CD4-positive, alpha-beta T cell treated with Interleukin-4 for 1 hour (primary cell): ENCODE data around the gene VIPR2.

Source experiments
- DNase-seq, 2 donors: peaks; one replicate each; pipeline ENCODE4 v3.0.0-alpha.2; 2020 to 2022

Gene VIPR2

DNA sequence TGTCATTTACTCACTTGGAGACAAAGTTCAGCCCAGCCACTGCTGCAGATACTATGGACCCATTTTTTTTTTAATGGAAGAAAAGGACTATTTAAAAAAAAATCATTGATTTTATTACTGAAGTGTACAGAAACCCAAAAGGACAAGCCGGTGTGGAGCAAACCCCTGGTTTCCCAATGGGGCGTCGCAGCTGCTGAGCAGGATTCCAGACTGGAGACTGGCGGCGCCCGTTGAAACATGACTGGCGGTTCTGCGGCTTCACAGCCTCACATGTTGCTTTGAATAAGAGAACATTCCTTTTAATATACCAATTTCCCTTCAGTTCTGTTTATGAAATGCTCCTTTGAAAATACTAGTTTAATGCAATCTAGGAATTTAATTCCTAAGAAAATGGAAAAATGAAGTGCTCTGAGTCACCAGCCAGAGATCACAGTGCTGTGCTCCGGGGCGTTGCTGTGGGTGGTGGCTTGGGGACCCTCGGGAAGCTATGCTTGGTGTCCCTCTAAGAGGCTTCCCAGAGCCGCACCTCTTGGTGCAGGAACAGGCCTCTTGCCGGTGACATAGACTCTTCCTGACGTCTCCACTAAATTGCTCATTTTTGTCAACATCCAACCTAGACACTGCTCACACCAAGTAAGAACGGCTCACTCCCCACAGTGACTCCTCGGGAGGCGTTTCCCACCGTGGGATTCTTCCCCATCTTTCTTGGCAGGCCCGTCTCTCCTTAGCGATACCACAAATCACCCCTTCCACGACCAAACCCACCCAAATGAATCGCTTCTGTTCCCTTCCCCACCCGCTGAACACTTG lies 12.0 kb upstream of the VIPR2 start:
- DNase-seq: no peak

GRCh38 chr7:159155410-159155809 lies 10.7 kb upstream of the VIPR2 start:
- no peak for DNase-seq

DNA sequence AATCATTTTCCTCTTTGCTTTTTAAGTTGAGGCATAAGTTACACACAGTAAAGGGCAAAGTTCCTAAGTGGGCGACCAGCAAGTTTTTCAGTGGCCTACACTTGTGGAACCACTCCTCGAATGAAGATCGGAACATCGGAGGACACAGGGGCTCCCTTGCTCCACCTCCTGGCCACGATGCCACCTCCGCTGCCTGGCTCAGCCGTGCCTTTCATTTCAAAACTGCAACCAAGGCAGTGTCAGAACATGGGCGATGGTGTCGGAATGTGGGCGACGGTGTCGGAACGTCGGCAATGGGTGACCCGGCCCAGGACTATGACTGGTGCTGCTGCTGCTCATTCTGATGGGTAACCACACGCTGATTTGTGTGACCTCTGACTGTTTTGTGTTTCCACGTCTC lies 9.6 kb upstream of the VIPR2 start:
- DNase-seq: no peak

DNA sequence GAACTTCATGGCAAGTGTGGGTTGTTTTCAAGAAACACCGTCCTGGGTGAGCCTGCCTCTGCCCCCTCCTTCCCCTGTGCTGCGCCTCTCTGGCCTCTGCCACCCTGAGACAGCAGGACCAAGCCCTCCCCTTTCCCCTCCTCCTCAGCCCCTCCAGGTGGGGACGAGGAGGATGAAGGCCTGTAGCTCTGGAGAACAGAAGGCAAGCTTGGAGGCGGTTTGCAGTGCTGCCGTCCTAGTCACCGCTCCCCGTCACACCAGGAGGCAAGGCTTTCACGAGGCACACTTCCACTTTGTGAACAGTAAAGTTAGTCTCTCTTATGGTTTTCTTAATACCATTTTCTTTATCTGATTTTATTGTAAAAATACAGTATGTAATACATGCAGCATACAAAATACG lies 8.8 kb upstream of the VIPR2 start:
- DNase-seq: no peak

GRCh38 chr7:159152816-159153215 lies 8.1 kb upstream of the VIPR2 start:
- no peak for DNase-seq

DNA sequence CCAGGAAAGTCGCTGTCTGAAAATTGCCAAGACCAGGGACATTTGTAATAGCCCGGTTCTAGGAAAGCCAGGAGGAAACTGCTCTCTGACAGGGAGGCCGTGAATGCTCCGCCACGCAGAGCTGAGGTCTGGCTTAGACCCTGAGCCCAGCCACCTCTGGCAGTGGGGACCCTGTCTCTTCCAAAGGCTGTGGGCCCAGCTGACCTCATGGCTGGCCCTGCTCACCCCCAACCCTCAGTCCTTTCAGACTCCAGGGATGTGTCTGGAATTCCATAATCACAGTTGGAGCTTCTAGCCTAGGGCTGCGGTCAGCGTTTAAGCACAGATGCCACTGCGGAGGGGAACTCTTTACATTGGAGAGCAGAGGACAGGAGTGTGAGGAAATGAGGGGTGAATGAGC lies 6.6 kb upstream of the VIPR2 start:
- DNase-seq: no peak

GRCh38 chr7:159149488-159149887 lies 4.8 kb upstream of the VIPR2 start:
- DNase-seq: no peak

- DNase-seq: no peak
Measured at GRCh38 chr7:159148430-159149395, 4.0 kb upstream of the VIPR2 start.

DNA sequence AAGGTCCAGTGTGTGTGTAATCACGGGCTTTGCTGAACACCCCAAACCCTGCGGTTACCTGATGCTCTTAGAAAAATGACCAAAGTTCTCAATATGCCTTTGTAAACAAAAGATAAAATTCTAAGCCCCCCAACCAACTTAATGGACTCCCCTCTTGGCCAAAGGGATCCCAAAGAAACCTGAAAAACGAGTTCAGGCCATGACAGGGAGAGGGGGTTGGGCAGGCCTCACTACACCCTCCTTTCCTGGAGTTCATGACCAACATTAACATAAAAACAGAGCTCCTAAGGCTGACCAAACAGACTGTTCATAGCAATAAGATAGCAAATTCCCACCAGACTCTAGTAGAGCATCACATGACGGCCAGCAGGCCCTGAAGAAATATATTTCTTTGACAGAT lies 3.0 kb upstream of the VIPR2 start:
- DNase-seq: no peak

- DNase-seq: no peak
Measured at GRCh38 chr7:159147246-159147645, 2.6 kb upstream of the VIPR2 start.

GRCh38 chr7:159146084-159146858 lies 1.6 kb upstream of the VIPR2 start:
- no peak for DNase-seq

DNA sequence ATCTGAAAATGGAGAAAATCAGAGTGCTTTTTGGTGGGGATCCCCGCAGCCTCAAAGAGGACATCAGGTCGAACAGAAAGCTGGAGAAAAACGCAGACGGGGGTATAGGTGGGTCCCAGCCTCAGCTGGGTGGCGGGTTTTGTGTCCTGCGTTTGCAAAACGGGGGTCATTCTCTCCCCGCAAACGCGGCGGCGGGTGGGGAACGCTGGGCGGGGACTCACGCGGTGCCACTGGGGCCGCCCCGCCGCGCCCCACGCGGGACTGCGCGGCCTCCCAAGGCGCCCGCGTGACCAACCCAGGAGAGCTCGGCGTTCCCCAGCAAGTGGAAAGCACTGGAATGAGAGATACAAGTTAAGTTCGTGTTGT lies 806 bp upstream of the VIPR2 start:
- DNase-seq: no peak

- no peak for DNase-seq
Measured at GRCh38 chr7:159143780-159144757, 598 bp downstream of the VIPR2 start.

DNA sequence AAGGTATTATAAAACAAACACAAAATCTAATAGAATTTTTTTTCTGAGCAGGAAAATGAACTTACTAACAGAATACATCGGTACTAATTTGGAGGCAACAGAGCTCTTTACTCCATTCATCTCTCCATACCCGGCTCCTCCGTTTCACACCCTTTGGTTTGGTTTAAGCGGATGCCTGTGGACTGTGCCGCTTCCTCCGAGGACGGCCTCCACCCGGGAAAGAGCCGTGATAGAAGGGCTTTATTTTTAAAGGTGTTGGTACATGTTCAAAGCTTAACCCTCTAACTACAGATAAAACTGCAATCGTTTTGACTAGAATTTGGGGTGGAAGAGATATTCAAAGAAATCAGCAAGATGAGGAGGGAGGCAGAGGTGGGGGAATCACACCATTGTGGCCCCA lies 1.9 kb downstream of the VIPR2 start:
- no peak for DNase-seq

DNA sequence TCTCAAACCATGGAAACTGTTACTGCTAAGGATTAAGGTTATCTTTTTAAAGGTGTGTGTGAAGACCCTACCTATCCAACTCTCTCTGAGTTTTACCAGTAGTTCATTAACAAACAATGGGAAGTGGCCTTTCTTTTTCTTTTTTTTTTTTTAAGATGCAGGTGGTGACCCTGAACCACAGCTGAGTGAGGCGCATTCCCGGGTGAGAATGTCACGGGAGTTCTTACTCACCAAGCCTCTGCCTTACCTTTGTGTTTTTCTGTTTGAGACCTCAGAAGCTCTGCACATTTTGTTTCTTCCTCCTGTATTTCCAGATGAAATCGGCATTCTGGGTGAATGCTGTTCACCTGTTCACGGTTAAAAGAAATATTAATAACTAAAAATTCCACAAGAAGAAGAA lies 2.5 kb downstream of the VIPR2 start:
- DNase-seq: no peak

DNA sequence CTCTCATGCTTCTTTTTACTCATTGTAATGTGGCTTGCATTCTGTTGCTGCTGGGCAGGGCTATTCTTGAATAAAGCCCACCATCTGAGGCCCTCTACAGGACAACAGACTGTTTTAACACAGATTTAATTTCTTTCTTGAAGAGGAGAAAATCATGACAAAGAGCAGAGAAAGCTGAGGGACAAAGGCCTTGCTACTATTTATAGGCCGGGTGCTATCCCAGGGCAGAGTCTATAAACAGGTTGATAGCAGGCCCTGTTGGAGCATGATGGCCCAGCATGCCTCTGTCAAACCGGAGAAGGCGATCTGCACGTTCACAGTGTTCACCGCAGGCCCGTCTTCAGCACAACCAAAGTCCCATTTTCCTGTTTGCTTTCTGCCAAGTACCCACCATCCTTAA lies 3.0 kb downstream of the VIPR2 start:
- DNase-seq: no peak

GRCh38 chr7:159141167-159141566 lies 3.5 kb downstream of the VIPR2 start:
- no peak for DNase-seq

GRCh38 chr7:159140170-159140910 lies 4.3 kb downstream of the VIPR2 start:
- no peak for DNase-seq

GRCh38 chr7:159139639-159140038 lies 5.0 kb downstream of the VIPR2 start:
- DNase-seq: no peak

DNA sequence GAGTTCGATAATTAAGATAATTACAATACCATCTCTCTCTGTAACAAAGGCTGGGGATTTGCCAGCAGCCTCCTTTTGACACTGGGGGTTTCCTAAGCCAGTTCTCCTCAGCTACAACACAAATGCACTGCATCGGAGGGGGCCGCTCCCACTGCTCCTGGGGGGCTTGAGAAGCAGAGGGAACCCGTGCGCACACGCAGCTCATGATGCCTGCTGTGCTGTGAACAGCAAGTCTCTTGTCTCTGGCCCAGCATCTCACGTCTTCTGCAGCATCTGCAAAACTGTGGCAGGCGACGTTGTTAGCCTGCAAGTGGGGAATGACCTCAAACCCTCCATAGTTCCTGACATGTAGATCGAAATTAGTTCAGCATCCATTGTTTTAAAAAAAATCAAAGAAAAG lies 5.5 kb downstream of the VIPR2 start:
- DNase-seq: no peak

DNA sequence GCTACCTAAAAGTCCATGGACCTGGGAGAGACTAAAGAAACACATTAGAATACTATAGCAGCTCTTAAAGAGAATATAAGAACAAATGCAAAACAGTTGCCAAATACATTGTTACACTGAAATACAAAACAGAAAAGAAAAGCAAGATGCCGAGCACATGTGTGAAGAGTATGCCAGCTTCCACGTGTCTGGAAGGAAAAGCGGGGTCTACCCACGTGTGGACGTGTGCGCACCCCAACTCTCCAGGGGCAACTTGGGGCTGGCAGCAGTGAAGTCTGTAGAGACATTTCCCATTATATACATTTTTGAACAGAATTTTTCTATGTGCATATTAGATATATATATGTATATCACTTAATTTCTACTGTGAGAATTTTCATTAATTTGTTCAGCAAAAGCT lies 6.2 kb downstream of the VIPR2 start:
- DNase-seq: no peak
